ENCODE data around the gene NFIX. TPM values are rescaled to one million over a fixed set of nuclear protein-coding genes. Genes with fewer than 3 reads are reported as not detected.
A peak's percentile ranks its signal among the peaks of the same experiment; 100 is the strongest.

The NFIX gene
- total and polyA plus RNA-seq, 9 of the 15 experiments (the other 6 are each of a cell fraction or from before 2014, with no cell fraction given), result 0.28 to 26.8 (median 5.4) TPM

DNA sequence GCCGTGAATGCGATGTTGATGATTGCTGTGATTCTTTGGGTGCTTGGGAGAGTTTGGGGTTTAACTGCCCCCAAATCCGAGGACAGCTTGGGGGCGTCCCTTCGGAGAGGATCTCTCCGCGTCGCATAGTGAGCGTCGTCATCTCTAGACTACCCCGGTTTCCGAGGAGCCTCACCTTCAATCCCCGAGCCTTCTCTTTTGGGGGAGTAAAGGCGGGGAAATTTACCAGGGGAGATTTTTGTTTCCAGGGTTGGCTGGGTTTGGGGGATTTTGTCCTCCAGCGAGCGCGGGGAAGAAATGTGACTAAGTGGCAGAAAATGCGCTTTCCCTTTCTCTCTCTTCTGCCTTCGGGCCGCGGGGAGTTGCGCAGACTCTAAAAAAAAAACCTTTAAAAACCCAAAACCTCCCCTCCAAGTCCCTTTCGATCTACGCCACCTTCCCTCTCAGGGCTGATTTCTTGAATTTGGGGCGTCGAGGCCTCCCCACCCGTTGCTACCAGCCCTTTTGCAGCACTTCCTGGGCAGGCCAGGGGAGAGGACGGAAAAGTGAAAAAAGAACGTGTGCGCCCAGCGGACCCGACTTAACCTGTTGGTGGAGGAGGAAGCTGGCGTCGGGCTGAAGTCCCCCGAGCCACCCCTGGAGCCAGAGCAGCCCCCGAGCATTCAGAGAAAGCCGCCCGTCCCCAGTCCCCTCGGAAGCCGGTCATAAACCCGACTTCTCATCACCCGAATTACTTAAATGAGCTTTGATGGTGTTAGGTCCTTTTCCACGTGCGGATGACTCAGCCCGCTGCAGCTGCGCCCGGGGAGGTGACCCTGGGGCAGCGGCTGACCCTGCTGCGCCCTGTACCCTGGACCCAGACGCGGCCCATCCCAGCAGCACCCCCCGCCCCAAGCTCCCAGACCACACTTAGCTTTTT, 17.7 kb downstream of the NFIX start (continued):
- TF ChIP-seq, protein P1, sequence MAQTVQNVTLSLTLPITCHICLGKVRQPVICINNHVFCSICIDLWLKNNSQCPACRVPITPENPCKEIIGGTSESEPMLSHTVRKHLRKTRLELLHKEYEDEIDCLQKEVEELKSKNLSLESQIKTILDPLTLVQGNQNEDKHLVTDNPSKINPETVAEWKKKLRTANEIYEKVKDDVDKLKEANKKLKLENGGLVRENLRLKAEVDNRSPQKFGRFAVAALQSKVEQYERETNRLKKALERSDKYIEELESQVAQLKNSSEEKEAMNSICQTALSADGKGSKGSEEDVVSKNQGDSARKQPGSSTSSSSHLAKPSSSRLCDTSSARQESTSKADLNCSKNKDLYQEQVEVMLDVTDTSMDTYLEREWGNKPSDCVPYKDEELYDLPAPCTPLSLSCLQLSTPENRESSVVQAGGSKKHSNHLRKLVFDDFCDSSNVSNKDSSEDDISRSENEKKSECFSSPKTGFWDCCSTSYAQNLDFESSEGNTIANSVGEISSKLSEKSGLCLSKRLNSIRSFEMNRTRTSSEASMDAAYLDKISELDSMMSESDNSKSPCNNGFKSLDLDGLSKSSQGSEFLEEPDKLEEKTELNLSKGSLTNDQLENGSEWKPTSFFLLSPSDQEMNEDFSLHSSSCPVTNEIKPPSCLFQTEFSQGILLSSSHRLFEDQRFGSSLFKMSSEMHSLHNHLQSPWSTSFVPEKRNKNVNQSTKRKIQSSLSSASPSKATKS (CRISPR knock-in tag; IDR thresholded peaks at IDR 0.05), result no peak
- TF ChIP-seq TCFL5 (CRISPR knock-in tag; conservative IDR thresholded peaks at IDR 0.05), result no peak
- no peak for TF ChIP-seq CAMTA2 (CRISPR knock-in tag; conservative IDR thresholded peaks at IDR 0.05)
- TF ChIP-seq ZC3H8 (IDR thresholded peaks at IDR 0.05), result no peak
- no peak for TF ChIP-seq CBX8 (IDR thresholded peaks at IDR 0.05; ENCODE audit: borderline replicate concordance, extremely low read depth, low read depth, low read length, poor library complexity, severe bottlenecking)
- no peak for TF ChIP-seq KLF6 (CRISPR knock-in tag; IDR thresholded peaks at IDR 0.05; ENCODE audit: borderline replicate concordance)
- no peak for TF ChIP-seq ZNF644 (tag; IDR thresholded peaks at IDR 0.05; ENCODE audit: low read depth)
- 0 out of 2 replicates have a peak, but pooled peaks have one; percentile 34 for TF ChIP-seq GATAD2A (IDR thresholded peaks at IDR 0.05)
- TF ChIP-seq NFIC (IDR thresholded peaks at IDR 0.05), result no peak
- TF ChIP-seq ZNF699 (CRISPR knock-in tag; IDR thresholded peaks at IDR 0.05; ENCODE audit: insufficient replicate concordance), result no peak
- no peak for TF ChIP-seq TARDBP (IDR thresholded peaks at IDR 0.05)
- no peak for TF ChIP-seq NCOA2 (IDR thresholded peaks at IDR 0.05; ENCODE audit: partially characterized antibody in 2 of 2)
- TF ChIP-seq, protein P2, sequence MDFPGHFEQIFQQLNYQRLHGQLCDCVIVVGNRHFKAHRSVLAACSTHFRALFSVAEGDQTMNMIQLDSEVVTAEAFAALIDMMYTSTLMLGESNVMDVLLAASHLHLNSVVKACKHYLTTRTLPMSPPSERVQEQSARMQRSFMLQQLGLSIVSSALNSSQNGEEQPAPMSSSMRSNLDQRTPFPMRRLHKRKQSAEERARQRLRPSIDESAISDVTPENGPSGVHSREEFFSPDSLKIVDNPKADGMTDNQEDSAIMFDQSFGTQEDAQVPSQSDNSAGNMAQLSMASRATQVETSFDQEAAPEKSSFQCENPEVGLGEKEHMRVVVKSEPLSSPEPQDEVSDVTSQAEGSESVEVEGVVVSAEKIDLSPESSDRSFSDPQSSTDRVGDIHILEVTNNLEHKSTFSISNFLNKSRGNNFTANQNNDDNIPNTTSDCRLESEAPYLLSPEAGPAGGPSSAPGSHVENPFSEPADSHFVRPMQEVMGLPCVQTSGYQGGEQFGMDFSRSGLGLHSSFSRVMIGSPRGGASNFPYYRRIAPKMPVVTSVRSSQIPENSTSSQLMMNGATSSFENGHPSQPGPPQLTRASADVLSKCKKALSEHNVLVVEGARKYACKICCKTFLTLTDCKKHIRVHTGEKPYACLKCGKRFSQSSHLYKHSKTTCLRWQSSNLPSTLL (IDR thresholded peaks at IDR 0.05), result no peak
- TF ChIP-seq RBBP5 (IDR thresholded peaks at IDR 0.05; ENCODE audit: borderline replicate concordance, insufficient read depth, low read length, poor library complexity, severe bottlenecking), result peak; percentile 36
- TF ChIP-seq, protein P3, sequence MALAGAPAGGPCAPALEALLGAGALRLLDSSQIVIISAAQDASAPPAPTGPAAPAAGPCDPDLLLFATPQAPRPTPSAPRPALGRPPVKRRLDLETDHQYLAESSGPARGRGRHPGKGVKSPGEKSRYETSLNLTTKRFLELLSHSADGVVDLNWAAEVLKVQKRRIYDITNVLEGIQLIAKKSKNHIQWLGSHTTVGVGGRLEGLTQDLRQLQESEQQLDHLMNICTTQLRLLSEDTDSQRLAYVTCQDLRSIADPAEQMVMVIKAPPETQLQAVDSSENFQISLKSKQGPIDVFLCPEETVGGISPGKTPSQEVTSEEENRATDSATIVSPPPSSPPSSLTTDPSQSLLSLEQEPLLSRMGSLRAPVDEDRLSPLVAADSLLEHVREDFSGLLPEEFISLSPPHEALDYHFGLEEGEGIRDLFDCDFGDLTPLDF (CRISPR knock-in tag; IDR thresholded peaks at IDR 0.05), result no peak
- TF ChIP-seq CBFA2T2 (conservative IDR thresholded peaks at IDR 0.05), result no peak; the same call in 1 of the 2 replicates
- no peak for TF ChIP-seq GTF2F1 (IDR thresholded peaks at IDR 0.05; ENCODE audit: low read depth, low read length)
- no peak for TF ChIP-seq NCOA6 (IDR thresholded peaks at IDR 0.05)
- TF ChIP-seq ZNF408 (CRISPR knock-in tag; IDR thresholded peaks at IDR 0.05; ENCODE audit: low read depth), result no peak
- peak in 1 of 2 experiments; percentile 33; a peak in 1 of 4 replicates for TF ChIP-seq HDAC1 (IDR thresholded peaks at IDR 0.05)
